ENCODE data around the gene QSOX2. TPM values are rescaled to one million over a fixed set of nuclear protein-coding genes. Genes with fewer than 3 reads are reported as not detected.

Gene QSOX2
- polyA plus RNA-seq, 1 experiment = 14.7 TPM

GRCh38 chr9:136289651-136290507, 44.3 kb upstream of the QSOX2 start:
- DNase-seq (ENCODE audit: low read depth, low spot score) = no peak
- ChIA-PET CTCF (interaction anchor here (1.5 kb wide), 1 partner anchor 23 kb away, joined by 3 read pairs; no protein-coding TSS in a partner anchor), POLR2A (no interaction called here)
- Histone ChIP-seq H3K27me3 (ENCODE audit: control insufficient read depth, insufficient read depth, low read length) (peaks cover 29% of the 10 kb centered on the region), H3K27ac (ENCODE audit: low read depth, low read length) (no peak overlapping the region), H3K4me3 (ENCODE audit: low read depth, low read length) (no peak overlapping the region), H3K9me3 (ENCODE audit: control insufficient read depth, insufficient read depth, low read length) (peaks cover 21% of the 10 kb centered on the region)
- TF ChIP-seq CTCF (IDR thresholded peaks at IDR 0.05; ENCODE audit: low read depth, low read length) = no peak

- no peak for TF ChIP-seq CTCF (IDR thresholded peaks at IDR 0.05; ENCODE audit: low read depth, low read length)
- H3K27ac ChIP-seq (ENCODE audit: low read depth, low read length) = no peak overlapping the region
- no peak overlapping the region for H3K4me3 ChIP-seq (ENCODE audit: low read depth, low read length)
- H3K9me3 ChIP-seq (ENCODE audit: control insufficient read depth, insufficient read depth, low read length) = peaks cover 8% of the 10 kb centered on the region
- ChIA-PET CTCF (no interaction called here), POLR2A (interaction anchor here (0.6 kb wide), 1 partner anchor 110 kb away, joined by 5 read pairs; no protein-coding TSS in a partner anchor)
- H3K27me3 ChIP-seq (ENCODE audit: control insufficient read depth, insufficient read depth, low read length) = peaks cover 32% of the 10 kb centered on the region
- no peak for DNase-seq (ENCODE audit: low read depth, low spot score)
Observed at GRCh38 chr9:136287960-136288753, 42.5 kb upstream of the QSOX2 start.

GRCh38 chr9:136286987-136287379, 41.4 kb upstream of the QSOX2 start:
- Histone ChIP-seq H3K27ac (ENCODE audit: low read depth, low read length) (no peak overlapping the region), H3K4me3 (ENCODE audit: low read depth, low read length) (no peak overlapping the region), H3K27me3 (ENCODE audit: control insufficient read depth, insufficient read depth, low read length) (peaks cover 30% of the 10 kb centered on the region), H3K9me3 (ENCODE audit: control insufficient read depth, insufficient read depth, low read length) (no peaks in the 10 kb centered on the region; the same call in 1 of the 2 replicates)
- CTCF ChIA-PET = no interaction called here
- POLR2A ChIA-PET = no interaction called here
- TF ChIP-seq CTCF (IDR thresholded peaks at IDR 0.05; ENCODE audit: low read depth, low read length) = no peak
- no peak for DNase-seq (ENCODE audit: low read depth, low spot score)

GRCh38 chr9:136286359-136286986, 40.9 kb upstream of the QSOX2 start:
- POLR2A ChIA-PET = no interaction called here
- CTCF ChIA-PET = no interaction called here
- no peak for TF ChIP-seq CTCF (IDR thresholded peaks at IDR 0.05; ENCODE audit: low read depth, low read length)
- no peaks in the 10 kb centered on the region; the same call in 1 of the 2 replicates for H3K9me3 ChIP-seq (ENCODE audit: control insufficient read depth, insufficient read depth, low read length)
- no peak overlapping the region for H3K27ac ChIP-seq (ENCODE audit: low read depth, low read length)
- H3K4me3 ChIP-seq (ENCODE audit: low read depth, low read length) = no peak overlapping the region
- no peak for DNase-seq (ENCODE audit: low read depth, low spot score)
- H3K27me3 ChIP-seq (ENCODE audit: control insufficient read depth, insufficient read depth, low read length) = peaks cover 29% of the 10 kb centered on the region

All from AG04450 (cell line).